HUDEP-2 (cell line): ENCODE data around the gene PSME3IP1.
A peak's percentile ranks its signal among the peaks of the same experiment; 100 is the strongest.

Experiments used
- DNase-seq, 76 experiments: peaks; one replicate each; lab custom pipeline; 2025; ENCODE audit not compliant: unreplicated experiment in 76 of 76; lab: John Stamatoyannopoulos, UW

Gene PSME3IP1

GRCh38 chr16:57146735-57147134 lies 39.1 kb downstream of the PSME3IP1 start:
- DNase-seq, result no peak

- no peak for DNase-seq
Observed at GRCh38 chr16:57146040-57146647, 39.7 kb downstream of the PSME3IP1 start.

GRCh38 chr16:57145046-57146021 lies 40.5 kb downstream of the PSME3IP1 start:
- DNase-seq, result peak in 1 of 76 experiments; percentile 10

GRCh38 chr16:57144027-57144426 lies 41.8 kb downstream of the PSME3IP1 start:
- DNase-seq, result no peak

- DNase-seq, result no peak
Observed at GRCh38 chr16:57143149-57143921, 42.5 kb downstream of the PSME3IP1 start.

GRCh38 chr16:57141822-57142631 lies 43.8 kb downstream of the PSME3IP1 start:
- DNase-seq, result no peak

GRCh38 chr16:57140931-57141668 lies 44.7 kb downstream of the PSME3IP1 start:
- DNase-seq, result peak in 1 of 76 experiments; percentile 1

- no peak for DNase-seq
Observed at GRCh38 chr16:57138281-57138935, 47.4 kb downstream of the PSME3IP1 start.

GRCh38 chr16:57137566-57138273 lies 48.1 kb downstream of the PSME3IP1 start:
- no peak for DNase-seq

- DNase-seq, result no peak
Observed at GRCh38 chr16:57137043-57137442, 48.8 kb downstream of the PSME3IP1 start.

GRCh38 chr16:57134982-57135381 lies 50.9 kb downstream of the PSME3IP1 start:
- no peak for DNase-seq

GRCh38 chr16:57133886-57134285 lies 52.0 kb downstream of the PSME3IP1 start:
- DNase-seq, result no peak

GRCh38 chr16:57133031-57133430 lies 52.8 kb downstream of the PSME3IP1 start:
- DNase-seq, result no peak

- no peak for DNase-seq
Observed at GRCh38 chr16:57132470-57132869, 53.4 kb downstream of the PSME3IP1 start.

- DNase-seq, result no peak
Observed at GRCh38 chr16:57131351-57131970, 54.4 kb downstream of the PSME3IP1 start.

- DNase-seq, result no peak
Observed at GRCh38 chr16:57130950-57131321, 54.9 kb downstream of the PSME3IP1 start.

GRCh38 chr16:57128771-57129389 lies 57.0 kb downstream of the PSME3IP1 start:
- no peak for DNase-seq

GRCh38 chr16:57127836-57128235 lies 58.0 kb downstream of the PSME3IP1 start:
- DNase-seq, result no peak
